ENCODE results near the gene TUBB8.
"Not testable (repeated sequence)": the region's sequence is repeated elsewhere in the genome, so short reads cannot be mapped to it uniquely, and the experiment has no call there.

The TUBB8 gene

DNA sequence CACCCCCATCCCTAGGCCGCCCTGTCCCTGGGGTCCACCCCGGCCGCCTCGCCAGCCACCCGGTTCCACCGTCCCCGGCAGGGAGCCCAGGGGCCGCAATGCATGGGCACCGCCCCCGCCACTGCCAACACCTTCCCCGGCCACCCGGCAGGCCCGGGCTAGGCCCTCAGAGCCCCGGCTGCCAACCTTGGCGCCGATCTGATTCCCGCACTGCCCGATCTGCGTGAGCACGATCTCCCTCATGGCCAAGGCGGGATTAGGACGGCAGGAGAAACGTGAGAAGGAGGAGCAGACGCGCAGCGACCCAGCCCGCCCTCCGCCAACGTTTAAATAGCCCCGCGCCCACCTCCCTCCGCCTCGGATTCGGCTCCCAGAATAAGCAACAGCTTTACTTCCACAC lies at the start of gene TUBB8:
TSS of gene TUBB8 (minus strand) at position 301 of the 400 bp plus-strand sequence. CDS start at position 243, 58 bp downstream.
- no peak for DNase-seq (ENCODE audit: low read depth)

DNA sequence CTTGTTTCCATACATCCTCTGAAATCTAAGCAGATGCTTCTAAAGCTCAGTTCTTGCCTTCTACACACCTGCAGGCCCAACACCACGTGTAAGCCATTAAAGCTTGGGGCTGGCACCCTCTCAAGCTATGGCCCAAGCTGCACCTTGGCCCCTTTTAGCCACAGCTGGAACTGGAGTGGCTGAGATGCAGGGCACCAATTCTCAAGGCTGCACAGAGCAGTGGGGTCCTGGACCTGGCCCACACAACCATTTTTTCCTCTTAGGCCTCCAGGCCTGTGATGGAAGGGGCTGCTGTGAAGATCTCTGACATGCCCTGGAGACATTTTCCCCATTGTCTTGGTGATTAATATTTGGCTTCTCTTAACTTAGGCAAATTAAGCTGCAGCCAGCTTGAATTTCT lies 47.4 kb upstream of the TUBB8 start:
- DNase-seq (ENCODE audit: low read depth) = no peak

DNA sequence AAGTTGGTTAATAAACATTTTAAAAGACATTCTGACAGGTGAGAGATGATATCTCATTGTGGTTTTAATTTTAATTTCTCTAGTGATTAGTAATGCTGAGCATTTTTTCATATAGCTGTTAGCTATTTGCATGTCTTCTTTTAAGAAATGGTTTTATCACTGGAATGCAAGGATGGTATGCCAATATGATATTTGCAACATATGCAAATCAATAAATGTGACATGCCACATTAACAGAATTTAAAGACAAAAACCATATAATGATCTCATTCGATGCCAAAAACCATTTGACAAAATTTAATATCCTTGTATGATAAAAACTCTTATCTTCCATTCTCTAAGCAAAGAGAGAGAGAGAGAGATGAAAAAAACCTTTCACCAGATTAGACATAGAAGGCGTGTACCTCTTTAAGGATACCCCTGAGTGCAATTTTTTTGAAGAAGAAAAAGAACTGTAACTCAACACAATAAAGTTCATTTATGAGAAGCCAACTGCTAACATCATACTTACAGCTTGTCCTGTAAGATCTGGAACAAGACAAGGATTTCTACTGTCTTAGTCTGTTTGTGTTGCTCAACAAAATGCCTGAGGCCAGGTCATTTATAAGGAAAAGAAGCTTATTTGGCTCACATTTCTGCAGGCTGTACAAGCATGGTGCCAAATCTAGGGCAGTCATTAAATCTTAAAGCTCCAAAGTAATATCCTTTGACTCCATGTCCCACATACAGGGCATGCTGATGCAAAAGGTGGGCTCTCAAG lies 46.4 kb upstream of the TUBB8 start:
- DNase-seq (ENCODE audit: low read depth) = no peak

DNA sequence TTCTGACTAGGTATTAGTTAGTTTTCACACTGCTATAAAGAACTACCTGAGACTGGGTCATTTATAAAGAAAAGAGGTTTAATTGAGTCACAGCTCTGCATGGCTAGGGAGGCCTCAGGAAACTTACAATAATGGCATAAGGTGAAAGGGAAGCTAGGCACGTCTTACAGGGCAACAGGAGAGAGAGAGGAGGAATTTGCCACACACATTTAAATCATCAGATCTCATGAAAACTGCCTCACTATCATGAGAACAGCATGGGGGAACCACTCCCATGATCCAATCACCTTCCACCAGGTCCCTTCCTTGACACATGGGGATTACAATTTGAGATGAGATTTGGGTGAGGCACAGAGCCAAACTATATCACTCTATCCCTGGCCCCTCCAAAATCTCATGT lies 45.5 kb upstream of the TUBB8 start:
- no peak for DNase-seq (ENCODE audit: low read depth)

- no peak for DNase-seq (ENCODE audit: low read depth)
Measured at GRCh38 chr10:92846-93245, 43.8 kb upstream of the TUBB8 start.

DNA sequence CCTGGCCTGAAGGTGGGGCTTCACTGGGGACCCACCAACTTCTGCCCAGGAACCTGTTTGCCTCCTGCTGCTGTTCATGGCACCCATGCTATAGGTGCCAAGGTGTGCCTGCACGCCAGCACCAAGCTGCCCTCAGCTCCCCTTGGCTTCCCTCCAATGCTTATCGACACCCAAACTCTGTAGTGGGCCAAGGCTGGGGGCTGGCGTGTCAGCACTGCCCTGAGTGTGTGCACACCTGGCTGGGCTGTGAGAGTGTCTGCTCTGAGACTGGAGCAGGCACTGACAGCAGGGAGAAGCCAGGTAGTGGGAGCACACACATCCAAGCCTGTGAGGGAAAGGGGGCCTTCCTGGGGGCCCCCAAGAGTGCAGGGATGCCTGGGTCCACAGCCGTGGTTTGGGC lies 43.1 kb upstream of the TUBB8 start:
- no peak for DNase-seq (ENCODE audit: low read depth)

- no peak for DNase-seq (ENCODE audit: low read depth)
Measured at GRCh38 chr10:91313-91712, 42.2 kb upstream of the TUBB8 start.

GRCh38 chr10:90161-90560 lies 41.1 kb upstream of the TUBB8 start:
- DNase-seq (ENCODE audit: low read depth) = no peak

GRCh38 chr10:89248-89647 lies 40.2 kb upstream of the TUBB8 start:
- no peak for DNase-seq (ENCODE audit: low read depth)

DNA sequence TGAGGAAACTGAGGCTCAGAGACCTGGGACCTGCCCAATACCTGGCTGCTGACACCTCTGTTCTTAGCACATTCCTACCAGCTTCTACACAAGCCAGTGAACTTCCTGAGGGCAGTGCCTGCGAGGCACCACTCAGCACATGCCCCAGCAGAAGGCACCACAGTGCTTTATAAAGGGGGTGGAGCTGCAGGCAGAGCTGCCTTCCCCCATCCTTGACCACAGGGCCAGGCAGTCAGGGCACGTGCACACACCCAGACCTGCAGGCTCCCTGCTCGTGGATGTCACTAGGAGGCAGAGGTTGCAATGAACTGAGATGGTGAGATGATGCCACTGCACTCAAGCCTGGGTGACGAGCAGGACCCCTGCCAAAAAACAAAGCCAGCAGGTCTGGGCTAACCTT lies 39.2 kb upstream of the TUBB8 start:
- DNase-seq (ENCODE audit: low read depth) = no peak

GRCh38 chr10:87177-88080 lies 38.3 kb upstream of the TUBB8 start:
- DNase-seq (ENCODE audit: low read depth) = no peak

GRCh38 chr10:86031-86430 lies 36.9 kb upstream of the TUBB8 start:
- no peak for DNase-seq (ENCODE audit: low read depth)

DNA sequence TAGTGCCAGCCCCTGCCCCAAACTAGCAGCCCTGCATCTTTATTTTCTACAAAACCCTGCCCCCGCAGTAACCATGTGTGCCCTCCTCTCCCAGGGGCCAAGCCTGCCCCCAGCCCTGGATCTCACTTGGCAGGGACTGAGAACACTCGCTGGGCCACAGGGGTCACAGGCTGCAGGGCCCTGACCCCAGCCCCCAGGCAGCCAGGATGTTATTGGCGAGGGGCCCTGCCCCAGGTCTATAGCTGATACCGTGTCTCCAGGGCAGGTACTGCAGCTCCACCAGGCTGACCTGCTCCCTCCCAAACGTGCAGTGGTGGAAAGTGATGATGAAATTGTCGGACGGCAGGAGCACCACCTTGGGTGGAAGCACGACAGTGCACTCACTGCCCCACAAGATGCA lies 35.9 kb upstream of the TUBB8 start:
- no peak for DNase-seq (ENCODE audit: low read depth)

DNA sequence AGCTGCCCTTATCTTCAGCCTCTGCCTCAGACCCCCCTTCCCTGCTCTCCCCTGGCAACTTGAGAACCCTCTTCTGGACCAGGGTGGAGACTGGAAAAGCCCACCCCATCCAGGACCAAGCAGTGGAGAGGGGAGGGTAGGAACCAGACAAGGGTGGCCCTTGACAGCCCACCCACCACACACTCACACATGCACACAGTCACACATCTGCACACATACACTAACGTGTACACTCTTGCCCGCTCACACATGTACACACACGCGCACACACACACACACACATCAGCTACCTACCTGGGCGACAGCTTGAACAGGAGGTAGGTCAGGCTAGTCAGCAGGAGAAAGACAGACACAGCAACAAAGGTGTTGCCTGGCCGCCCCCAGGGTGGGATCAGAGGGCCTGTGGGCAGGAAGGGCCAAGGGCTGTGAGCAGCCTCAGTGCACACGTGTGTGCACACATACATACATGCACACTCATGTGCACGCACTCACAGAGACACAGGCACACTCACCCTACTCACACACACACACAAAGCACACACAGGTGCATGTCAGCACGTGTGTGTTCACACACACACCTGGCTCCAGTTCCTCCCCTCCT lies 34.9 kb upstream of the TUBB8 start:
- no peak for DNase-seq (ENCODE audit: low read depth)

- no peak for DNase-seq (ENCODE audit: low read depth)
Measured at GRCh38 chr10:80477-81105, 31.5 kb upstream of the TUBB8 start.

DNA sequence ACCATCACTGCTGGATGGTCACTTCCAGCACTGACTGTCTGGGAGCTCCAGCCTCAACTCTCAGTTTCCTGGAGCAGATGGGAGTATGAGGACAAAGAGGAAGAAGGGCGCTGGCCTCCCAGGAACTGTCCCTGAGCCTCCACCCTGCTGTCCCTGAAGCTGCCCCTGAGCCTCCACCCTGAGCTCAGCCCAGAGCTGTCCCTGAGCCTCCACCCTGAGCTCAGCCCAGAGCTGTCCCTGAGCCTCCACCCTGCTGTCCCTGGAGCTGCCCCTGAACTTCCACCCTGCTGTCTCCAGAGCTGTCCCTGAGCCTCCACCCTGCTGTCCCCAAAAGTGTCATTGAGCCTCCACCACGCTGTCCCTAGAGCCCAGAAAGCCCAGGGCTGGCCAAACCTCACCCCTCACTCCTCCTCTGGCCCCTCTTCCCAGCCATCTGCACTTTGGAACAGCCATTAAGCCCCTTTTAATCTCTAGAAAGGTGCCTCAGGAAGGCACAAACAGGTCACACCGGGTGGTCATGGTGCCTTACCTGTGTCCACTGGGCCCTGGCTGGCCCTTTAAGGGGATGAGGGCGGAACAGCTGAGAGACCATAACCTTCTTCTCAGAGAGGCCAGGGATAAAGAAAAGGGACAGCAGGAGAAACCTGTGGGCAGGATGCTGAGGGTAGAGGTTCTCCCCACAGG lies 30.6 kb upstream of the TUBB8 start:
- no peak for DNase-seq (ENCODE audit: low read depth)

DNA sequence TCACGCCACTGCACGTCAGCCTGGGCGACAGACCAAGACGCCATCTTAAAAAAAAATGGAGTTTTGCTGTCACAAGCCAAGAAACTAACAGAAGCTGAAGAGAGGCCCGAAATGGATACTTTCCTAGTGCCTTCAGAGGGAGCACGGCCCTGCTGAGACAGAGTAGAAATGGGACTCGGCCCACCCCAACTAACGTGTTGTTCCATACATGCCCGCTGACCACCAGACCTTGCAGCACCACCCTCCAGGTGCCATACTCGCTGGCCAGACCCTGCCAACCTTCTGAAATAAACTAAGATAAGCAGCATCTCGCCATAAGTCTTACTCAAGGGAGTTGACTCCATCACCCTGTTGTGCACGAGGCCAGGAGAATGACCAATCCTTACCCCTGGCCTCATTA lies 29.5 kb upstream of the TUBB8 start:
- DNase-seq (ENCODE audit: low read depth) = no peak

DNA sequence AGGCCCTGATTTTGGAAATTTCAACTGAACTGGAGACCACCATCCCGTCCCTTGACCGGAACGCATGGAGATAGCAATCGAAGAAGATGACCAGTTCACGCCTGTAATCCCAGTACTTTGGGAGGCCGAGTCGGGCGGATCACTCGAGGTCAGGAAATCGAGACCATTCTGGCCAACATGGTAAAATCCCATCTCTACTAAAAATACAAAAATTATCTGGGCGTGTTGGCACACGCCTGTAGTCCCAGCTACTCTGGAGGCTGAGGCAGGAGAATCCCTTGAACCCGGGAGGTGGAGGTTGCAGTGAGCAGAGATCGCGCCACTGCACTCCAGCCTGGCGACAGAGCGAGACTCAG lies 25.1 kb upstream of the TUBB8 start:
- not testable (repeated sequence) for DNase-seq (ENCODE audit: low read depth)

DNA sequence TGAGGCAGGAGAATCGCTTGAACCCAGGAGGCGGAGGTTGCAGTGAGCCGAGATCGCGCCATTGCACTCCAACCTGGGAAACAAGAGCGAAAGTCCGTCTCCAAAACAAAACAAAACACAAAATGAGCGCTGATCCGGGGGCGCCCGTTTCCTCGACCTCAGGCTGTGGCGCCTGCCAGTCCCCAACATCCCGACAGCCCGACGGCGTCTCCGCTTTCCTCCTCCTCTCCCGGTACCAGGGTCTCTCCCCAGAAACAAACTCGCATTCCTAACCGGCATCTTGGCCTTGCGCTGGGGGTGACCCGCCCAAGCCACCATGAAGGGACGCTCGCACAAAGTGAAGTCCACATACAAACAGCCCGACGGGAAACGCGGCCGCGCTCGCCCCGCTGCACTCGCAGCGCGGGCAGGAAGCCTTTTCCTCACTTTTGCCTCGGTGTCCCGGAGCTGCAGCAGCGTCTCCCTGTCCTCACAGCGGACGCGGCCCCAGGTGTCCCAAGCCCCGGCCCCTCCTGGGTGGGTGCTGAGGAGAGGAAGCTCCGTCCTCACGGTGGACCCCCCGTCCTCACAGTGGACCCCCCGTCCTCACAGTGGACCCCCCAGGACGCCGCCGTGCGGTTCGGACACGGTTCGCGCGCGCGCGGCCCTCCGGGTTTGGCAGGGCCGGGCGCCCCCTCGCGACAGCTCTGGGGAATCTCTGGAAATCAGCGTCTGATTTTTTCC lies 24.6 kb upstream of the TUBB8 start:
- peak; percentile 17 for DNase-seq (ENCODE audit: low read depth)

DNA sequence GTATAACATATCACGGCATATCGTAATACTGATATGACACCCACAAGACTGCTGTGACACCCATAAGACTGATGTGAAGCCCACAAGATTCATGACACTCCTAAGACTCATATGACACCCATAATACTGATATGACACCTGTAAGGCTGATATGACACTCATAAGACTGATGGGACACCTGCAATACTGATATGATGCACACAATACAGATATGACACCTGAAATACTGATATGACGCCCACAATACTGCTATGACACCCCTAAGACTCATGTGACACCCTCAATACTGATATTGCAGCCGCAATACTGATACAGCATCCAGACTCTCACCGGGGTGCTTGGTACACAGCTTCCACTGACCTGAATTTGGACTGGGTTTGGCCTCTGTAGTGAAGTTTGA lies 19.1 kb upstream of the TUBB8 start:
- not testable (repeated sequence) for DNase-seq (ENCODE audit: low read depth)

DNA sequence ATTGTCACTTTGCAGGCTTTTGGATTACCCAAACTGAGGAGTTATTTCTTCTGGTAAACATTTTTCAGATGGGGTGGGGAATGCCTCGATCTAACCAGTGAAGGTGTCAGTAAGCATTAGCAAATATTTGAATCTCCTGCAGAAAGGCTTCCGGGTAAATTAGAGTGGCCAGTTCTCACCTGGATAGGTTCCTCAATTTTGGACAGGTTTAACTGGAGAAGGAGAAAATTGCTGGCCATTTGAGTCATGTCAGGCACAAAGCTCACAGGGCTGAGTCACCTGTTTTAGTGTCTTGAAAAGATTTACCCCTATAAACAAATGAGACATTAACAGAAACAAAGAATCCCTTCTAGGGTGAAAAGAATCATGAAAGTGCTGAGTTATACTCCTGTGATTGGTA lies 830 bp upstream of the TUBB8 start:
- not testable (repeated sequence) for DNase-seq (ENCODE audit: low read depth)
